ENCODE data around the gene DMKN.

DNA sequence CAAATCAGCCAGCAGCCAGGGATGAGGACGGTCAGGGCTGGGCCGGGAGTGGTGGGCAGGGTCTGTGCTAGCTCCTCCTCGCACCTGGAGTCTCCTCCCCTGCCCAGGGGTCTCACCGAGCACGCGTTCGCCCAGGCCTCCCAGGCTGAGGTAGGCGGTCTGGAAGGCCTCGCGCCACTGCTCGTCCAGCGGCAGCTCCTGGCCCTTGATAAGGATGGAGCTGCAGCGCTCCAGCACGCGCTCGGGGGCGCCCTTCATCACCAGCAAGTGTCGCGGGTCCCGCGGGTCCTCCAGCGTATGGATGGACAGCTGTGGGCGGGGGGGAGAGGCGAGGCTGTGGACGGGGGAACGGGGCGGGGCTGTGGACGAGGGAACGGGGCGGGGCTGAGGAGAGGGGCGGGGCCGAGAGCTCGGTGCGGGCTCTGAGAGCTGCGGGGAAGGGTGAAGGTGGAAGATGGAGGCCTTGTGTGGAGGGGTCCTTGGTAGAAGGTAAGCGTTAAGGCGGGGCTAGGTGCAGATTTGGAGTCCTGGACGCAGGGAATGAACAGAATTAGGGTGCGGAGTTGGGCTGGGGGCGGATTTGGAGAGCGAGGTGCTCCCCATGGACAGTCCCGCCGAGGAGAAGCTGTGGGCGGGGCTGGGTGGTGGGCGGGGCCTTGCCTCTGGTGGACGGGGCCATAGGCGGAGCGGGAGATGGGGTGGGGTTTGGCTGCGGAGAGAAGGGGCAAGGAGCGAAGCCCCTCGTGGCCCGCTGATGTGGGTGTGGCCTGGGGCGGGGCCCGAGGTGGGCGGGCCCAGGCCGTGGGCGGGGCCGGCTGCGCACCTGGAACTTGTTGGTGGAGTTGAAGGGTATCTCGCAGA lies 44.3 kb upstream of the DMKN start:
- TF ChIP-seq, protein P1, sequence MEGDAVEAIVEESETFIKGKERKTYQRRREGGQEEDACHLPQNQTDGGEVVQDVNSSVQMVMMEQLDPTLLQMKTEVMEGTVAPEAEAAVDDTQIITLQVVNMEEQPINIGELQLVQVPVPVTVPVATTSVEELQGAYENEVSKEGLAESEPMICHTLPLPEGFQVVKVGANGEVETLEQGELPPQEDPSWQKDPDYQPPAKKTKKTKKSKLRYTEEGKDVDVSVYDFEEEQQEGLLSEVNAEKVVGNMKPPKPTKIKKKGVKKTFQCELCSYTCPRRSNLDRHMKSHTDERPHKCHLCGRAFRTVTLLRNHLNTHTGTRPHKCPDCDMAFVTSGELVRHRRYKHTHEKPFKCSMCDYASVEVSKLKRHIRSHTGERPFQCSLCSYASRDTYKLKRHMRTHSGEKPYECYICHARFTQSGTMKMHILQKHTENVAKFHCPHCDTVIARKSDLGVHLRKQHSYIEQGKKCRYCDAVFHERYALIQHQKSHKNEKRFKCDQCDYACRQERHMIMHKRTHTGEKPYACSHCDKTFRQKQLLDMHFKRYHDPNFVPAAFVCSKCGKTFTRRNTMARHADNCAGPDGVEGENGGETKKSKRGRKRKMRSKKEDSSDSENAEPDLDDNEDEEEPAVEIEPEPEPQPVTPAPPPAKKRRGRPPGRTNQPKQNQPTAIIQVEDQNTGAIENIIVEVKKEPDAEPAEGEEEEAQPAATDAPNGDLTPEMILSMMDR (conservative IDR thresholded peaks at IDR 0.05): no peak
- no peak for TF ChIP-seq ZFX (IDR thresholded peaks at IDR 0.05)
